ENCODE data around the gene UPB1. TPM values are rescaled to one million over a fixed set of nuclear protein-coding genes. Genes with fewer than 3 reads are reported as not detected.

UPB1 gene
- total and polyA plus RNA-seq, 2 experiments from 2014 or later = 0.13 TPM; not detected in 1

DNA sequence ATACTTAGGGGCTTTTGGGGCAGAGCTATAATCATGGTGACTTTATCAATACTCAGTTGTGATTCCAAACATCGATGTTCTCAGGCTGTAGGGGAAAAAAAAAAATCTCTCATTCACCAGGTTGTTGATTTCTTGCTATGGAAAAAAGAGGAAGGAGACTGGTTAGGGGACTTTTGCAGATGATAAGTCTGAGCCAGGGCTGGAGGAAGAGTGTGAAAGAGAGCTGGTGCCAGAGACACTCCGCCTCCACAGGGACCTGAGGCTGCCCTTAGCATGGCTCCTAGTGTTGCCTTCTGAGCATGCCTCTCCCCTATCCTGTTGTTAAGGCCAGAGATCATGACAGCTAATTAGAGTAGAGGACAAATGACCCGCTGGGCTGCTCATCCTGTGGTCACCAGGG lies 16.9 kb downstream of the UPB1 start:
- Histone ChIP-seq H3K79me2 (replicated peaks; ENCODE audit: insufficient read depth) (no peaks in the 10 kb centered on the region), H3K27me3 (ENCODE audit: insufficient read depth) (no peaks in the 10 kb centered on the region), H3K4me2 (no peak overlapping the region), H4K20me1 (replicated peaks; ENCODE audit: insufficient read depth) (no peaks in the 10 kb centered on the region), H3K27ac (ENCODE audit: low read depth) (no peak overlapping the region), H3K36me3 (ENCODE audit: insufficient read depth) (no peaks in the 10 kb centered on the region), H3K9me2 (ENCODE audit: insufficient read depth) (0 out of 2 replicates have a peak, but pooled peaks cover 7% of the 10 kb centered on the region), H3F3A (replicated peaks; ENCODE audit: low read depth) (no peaks in the 10 kb centered on the region), H3K4me3 (no peak overlapping the region), H3K4me1 (ENCODE audit: insufficient read depth) (peaks cover 19% of the 10 kb centered on the region), H2AFZ (no peak overlapping the region)
- Mint-ChIP-seq H3K4me1 (peaks cover 24% of the 10 kb centered on the region), H3K27me3 (ENCODE audit: insufficient read depth, low read depth, poor library complexity) (peaks cover 18% of the 10 kb centered on the region), H3K36me3 (ENCODE audit: low read depth) (no peaks in the 10 kb centered on the region), H3K4me3 (no peak overlapping the region), H3K9me3 (no peaks in the 10 kb centered on the region), H3K27ac (no peak overlapping the region)
- TF ChIP-seq CTCF (conservative IDR thresholded peaks at IDR 0.05; ENCODE audit: low read depth in 2 of 2) = no peak
- no peak for TF ChIP-seq ZNF331 (CRISPR knock-in tag; IDR thresholded peaks at IDR 0.05; ENCODE audit: low read depth)
- ATAC-seq = no peak
- DNase-seq (ENCODE audit: low spot score) = no peak

DNA sequence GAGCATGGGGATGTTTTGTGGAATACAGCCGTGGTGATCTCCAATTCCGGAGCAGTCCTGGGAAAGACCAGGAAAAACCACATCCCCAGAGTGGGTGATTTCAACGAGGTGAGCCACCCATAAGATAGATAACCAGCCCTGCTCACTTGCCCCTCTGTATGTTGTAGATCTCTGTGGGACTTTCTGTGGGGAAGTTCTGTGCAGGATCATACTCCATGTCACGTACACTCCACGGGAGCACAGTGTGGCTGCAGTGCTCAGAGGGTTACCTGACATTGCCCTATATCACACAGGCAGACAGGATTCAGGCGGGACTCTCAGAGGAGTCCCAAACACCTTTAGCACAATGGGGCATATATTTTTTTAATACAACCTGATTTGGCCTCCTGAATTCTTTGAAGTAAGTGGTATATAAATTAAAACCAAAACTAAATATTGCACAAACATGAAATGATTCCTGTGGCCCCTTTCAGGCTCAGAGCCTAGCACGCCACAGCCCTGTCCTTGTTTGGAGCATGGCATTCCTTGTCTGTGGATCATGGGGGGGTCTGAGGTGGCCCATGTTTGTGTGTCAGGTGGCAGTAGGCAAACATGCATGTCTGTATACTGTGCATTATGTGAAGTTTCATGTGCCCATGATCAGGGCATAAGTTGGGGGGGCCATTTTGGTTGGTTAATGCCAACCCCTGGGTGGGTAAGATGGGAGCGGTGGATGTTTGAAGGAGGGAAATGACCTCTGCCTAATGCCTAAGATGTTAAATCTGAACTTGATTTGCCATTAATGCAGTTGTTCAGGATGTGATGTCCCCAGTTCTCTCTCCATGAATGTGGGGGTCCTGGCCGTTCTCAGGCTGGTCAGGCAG lies 18.5 kb downstream of the UPB1 start:
- no peak overlapping the region for H2AFZ ChIP-seq
- no peak for ATAC-seq
- peaks cover 14% of the 10 kb centered on the region for H3K27me3 Mint-ChIP-seq (ENCODE audit: insufficient read depth, low read depth, poor library complexity)
- no peaks in the 10 kb centered on the region for H3K36me3 Mint-ChIP-seq (ENCODE audit: low read depth)
- no peaks in the 10 kb centered on the region for H3K36me3 ChIP-seq (ENCODE audit: insufficient read depth)
- H3K4me1 Mint-ChIP-seq = peaks cover 15% of the 10 kb centered on the region
- 0 out of 2 replicates have a peak, but pooled peaks cover 3% of the 10 kb centered on the region for H3K9me2 ChIP-seq (ENCODE audit: insufficient read depth)
- H3K4me2 ChIP-seq = no peak overlapping the region
- no peaks in the 10 kb centered on the region for H3K9me3 Mint-ChIP-seq
- H4K20me1 ChIP-seq (replicated peaks; ENCODE audit: insufficient read depth) = no peaks in the 10 kb centered on the region
- H3K79me2 ChIP-seq (replicated peaks; ENCODE audit: insufficient read depth) = no peaks in the 10 kb centered on the region
- H3K4me3 ChIP-seq = no peak overlapping the region
- no peaks in the 10 kb centered on the region for H3F3A ChIP-seq (replicated peaks; ENCODE audit: low read depth)
- H3K27me3 ChIP-seq (ENCODE audit: insufficient read depth) = no peaks in the 10 kb centered on the region
- H3K4me1 ChIP-seq (ENCODE audit: insufficient read depth) = peaks cover 20% of the 10 kb centered on the region; the same call in 1 of the 2 replicates
- H3K27ac Mint-ChIP-seq = no peak overlapping the region
- no peak overlapping the region for H3K4me3 Mint-ChIP-seq
- no peak for DNase-seq (ENCODE audit: low spot score)
- H3K27ac ChIP-seq (ENCODE audit: low read depth) = no peak overlapping the region
- TF ChIP-seq CREB1 (CRISPR knock-in tag; IDR thresholded peaks at IDR 0.05; ENCODE audit: low read depth) = no peak
- TF ChIP-seq JUNB (IDR thresholded peaks at IDR 0.05; ENCODE audit: unreplicated experiment) = no peak
- no peak for TF ChIP-seq ZNF331 (CRISPR knock-in tag; IDR thresholded peaks at IDR 0.05; ENCODE audit: low read depth)
- TF ChIP-seq POLR2AphosphoS5 (IDR thresholded peaks at IDR 0.05; ENCODE audit: low read depth) = no peak
- no peak for TF ChIP-seq ZNF462 (CRISPR knock-in tag; IDR thresholded peaks at IDR 0.05)
- TF ChIP-seq EZH2phosphoT487 (IDR thresholded peaks at IDR 0.05; ENCODE audit: unreplicated experiment) = no peak
- TF ChIP-seq, protein P1, sequence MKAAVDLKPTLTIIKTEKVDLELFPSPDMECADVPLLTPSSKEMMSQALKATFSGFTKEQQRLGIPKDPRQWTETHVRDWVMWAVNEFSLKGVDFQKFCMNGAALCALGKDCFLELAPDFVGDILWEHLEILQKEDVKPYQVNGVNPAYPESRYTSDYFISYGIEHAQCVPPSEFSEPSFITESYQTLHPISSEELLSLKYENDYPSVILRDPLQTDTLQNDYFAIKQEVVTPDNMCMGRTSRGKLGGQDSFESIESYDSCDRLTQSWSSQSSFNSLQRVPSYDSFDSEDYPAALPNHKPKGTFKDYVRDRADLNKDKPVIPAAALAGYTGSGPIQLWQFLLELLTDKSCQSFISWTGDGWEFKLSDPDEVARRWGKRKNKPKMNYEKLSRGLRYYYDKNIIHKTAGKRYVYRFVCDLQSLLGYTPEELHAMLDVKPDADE (IDR thresholded peaks at IDR 0.05) = no peak
- no peak for TF ChIP-seq STAT1 (IDR thresholded peaks at IDR 0.05; ENCODE audit: unreplicated experiment)
- no peak for TF ChIP-seq EZH2 (IDR thresholded peaks at IDR 0.05; ENCODE audit: low read depth, unreplicated experiment)
- TF ChIP-seq NANOG (IDR thresholded peaks at IDR 0.05; ENCODE audit: borderline replicate concordance) = no peak
- no peak for TF ChIP-seq ZNF114 (CRISPR knock-in tag; IDR thresholded peaks at IDR 0.05)
